ENCODE results near the gene FAM3A. TPM values are rescaled to one million over a fixed set of nuclear protein-coding genes. Genes with fewer than 3 reads are reported as not detected.
A peak's percentile ranks its signal among the peaks of the same experiment; 100 is the strongest.

FAM3A gene
- total RNA-seq, 1 experiment from 2014 or later, result 36.8 TPM

DNA sequence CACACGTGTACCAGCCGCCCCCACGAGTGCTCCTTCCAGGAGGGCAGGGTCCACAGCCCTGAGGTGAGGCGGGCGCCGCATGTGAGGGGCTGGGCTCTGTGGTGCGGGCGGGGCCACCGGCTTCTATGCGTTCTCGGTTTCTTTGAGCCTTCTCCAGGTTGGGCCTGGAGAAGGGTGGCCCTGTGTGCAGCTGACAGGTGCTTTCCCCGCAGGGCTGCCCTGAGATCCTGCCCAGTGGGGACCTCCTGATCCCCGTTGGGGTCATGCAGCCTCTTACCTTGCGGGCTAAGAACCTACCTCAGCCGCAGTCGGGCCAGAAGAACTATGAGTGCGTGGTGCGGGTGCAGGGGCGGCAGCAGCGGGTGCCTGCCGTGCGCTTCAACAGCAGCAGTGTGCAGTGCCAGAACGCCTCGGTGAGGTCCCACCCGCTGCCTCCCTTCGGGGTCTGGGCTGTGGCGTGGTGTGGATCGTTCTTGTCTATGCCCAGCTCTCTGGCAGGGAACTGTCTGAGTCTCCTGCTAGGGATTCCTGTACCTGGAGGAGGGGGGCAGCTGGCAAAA, 51.1 kb downstream of the FAM3A start:
- H3K27ac Mint-ChIP-seq (ENCODE audit: unreplicated experiment), result no peak overlapping the region
- TF ChIP-seq, protein P1, sequence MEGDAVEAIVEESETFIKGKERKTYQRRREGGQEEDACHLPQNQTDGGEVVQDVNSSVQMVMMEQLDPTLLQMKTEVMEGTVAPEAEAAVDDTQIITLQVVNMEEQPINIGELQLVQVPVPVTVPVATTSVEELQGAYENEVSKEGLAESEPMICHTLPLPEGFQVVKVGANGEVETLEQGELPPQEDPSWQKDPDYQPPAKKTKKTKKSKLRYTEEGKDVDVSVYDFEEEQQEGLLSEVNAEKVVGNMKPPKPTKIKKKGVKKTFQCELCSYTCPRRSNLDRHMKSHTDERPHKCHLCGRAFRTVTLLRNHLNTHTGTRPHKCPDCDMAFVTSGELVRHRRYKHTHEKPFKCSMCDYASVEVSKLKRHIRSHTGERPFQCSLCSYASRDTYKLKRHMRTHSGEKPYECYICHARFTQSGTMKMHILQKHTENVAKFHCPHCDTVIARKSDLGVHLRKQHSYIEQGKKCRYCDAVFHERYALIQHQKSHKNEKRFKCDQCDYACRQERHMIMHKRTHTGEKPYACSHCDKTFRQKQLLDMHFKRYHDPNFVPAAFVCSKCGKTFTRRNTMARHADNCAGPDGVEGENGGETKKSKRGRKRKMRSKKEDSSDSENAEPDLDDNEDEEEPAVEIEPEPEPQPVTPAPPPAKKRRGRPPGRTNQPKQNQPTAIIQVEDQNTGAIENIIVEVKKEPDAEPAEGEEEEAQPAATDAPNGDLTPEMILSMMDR (IDR thresholded peaks at IDR 0.05; ENCODE audit: unreplicated experiment), result no peak
- BruUV-seq (replicated peaks), result no TSS peak
- intact Hi-C loops (cut with micrococcal nuclease; ENCODE audit: unreplicated experiment), result no loop called here
- CTCF ChIA-PET, result no interaction called here
- H3K27me3 Mint-ChIP-seq (ENCODE audit: unreplicated experiment), result no peaks in the 10 kb centered on the region
- peaks cover 34% of the 10 kb centered on the region for H3K36me3 Mint-ChIP-seq (ENCODE audit: insufficient read depth, unreplicated experiment)
- peaks cover 9% of the 10 kb centered on the region for H3K4me1 Mint-ChIP-seq (ENCODE audit: low read depth, unreplicated experiment)
- no peak overlapping the region for H3K4me3 Mint-ChIP-seq (ENCODE audit: low read depth, unreplicated experiment)
- H3K9me3 Mint-ChIP-seq (ENCODE audit: low read depth, unreplicated experiment), result no peaks in the 10 kb centered on the region
- DNase-seq, result no peak

DNA sequence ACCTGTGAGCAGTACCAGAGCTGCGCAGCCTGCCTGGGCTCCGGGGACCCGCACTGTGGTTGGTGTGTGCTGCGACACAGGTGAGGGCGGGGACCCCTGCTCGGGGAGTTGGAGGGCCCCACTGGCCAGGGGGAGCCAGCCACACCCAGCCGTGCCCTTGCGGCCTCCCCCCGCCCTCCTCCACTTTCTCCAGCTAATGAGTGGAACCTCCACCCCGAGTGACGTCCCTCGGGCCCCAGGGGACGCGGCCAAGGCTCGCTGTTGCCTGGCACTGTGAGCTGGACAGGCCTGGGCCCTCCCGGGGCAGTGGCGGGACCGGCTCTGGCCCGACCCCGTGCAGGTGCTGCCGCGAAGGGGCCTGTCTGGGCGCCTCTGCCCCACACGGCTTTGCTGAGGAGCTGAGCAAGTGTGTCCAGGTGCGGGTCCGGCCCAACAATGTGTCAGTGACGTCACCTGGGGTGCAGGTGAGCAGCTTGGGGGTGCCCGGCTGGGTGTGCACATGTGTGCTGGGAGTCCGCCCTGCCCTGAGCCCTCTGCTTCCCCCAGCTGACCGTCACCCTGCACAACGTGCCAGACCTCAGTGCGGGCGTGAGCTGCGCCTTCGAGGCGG, 52.3 kb downstream of the FAM3A start:
- DNase-seq, result no peak
- no peak overlapping the region for H3K4me3 Mint-ChIP-seq (ENCODE audit: low read depth, unreplicated experiment)
- intact Hi-C loops (cut with micrococcal nuclease; ENCODE audit: unreplicated experiment), result no loop called here
- TF ChIP-seq, protein P1 (IDR thresholded peaks at IDR 0.05; ENCODE audit: unreplicated experiment), result no peak
- H3K4me1 Mint-ChIP-seq (ENCODE audit: low read depth, unreplicated experiment), result peaks cover 9% of the 10 kb centered on the region
- H3K36me3 Mint-ChIP-seq (ENCODE audit: insufficient read depth, unreplicated experiment), result peaks cover 43% of the 10 kb centered on the region
- H3K27me3 Mint-ChIP-seq (ENCODE audit: unreplicated experiment), result no peaks in the 10 kb centered on the region
- no peak overlapping the region for H3K27ac Mint-ChIP-seq (ENCODE audit: unreplicated experiment)
- no peaks in the 10 kb centered on the region for H3K9me3 Mint-ChIP-seq (ENCODE audit: low read depth, unreplicated experiment)
- CTCF ChIA-PET, result no interaction called here
- no TSS peak for BruUV-seq (replicated peaks)

DNA sequence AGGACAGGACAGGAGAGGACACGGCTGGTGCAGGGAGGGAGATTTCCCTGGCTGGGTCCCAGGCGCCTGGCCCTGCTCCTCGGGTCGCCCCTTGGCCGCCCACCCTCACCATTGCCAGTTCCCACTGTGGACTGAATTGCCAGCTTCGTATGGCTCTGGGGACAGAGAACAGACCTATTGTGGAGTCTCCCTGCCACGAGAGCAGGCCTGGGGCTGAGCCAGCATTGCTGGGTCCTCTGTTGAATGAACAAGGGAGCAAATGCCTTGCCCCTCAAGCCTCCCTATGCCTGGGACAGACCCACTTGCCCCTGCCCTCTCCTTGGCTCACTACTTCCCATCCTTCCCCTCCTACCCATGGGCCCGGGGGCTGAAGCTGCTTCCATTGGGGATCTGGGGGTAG, 53.6 kb downstream of the FAM3A start:
- Mint-ChIP-seq H3K4me3 (ENCODE audit: low read depth, unreplicated experiment) (no peak overlapping the region), H3K27me3 (ENCODE audit: unreplicated experiment) (no peaks in the 10 kb centered on the region), H3K27ac (ENCODE audit: unreplicated experiment) (no peak overlapping the region), H3K9me3 (ENCODE audit: low read depth, unreplicated experiment) (no peaks in the 10 kb centered on the region), H3K4me1 (ENCODE audit: low read depth, unreplicated experiment) (peaks cover 13% of the 10 kb centered on the region), H3K36me3 (ENCODE audit: insufficient read depth, unreplicated experiment) (peaks cover 49% of the 10 kb centered on the region)
- TF ChIP-seq, protein P1 (IDR thresholded peaks at IDR 0.05; ENCODE audit: unreplicated experiment), result no peak
- intact Hi-C loops (cut with micrococcal nuclease; ENCODE audit: unreplicated experiment), result no loop called here
- no TSS peak for BruUV-seq (replicated peaks)
- CTCF ChIA-PET, result no interaction called here
- no peak for DNase-seq

DNA sequence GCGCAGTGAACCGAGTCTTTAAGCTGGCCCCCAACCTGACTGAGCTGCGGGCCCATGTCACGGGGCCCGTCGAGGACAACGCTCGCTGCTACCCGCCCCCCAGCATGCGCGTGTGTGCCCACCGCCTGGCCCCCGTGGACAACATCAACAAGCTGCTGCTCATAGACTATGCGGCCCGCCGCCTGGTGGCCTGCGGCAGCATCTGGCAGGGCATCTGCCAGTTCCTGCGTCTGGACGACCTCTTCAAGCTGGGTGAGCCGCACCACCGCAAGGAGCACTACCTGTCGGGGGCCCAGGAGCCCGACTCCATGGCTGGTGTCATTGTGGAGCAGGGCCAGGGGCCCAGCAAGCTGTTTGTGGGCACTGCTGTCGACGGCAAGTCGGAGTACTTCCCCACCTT, 55.7 kb downstream of the FAM3A start:
- BruUV-seq (replicated peaks), result no TSS peak
- Mint-ChIP-seq H3K27ac (ENCODE audit: unreplicated experiment) (no peak overlapping the region), H3K4me1 (ENCODE audit: low read depth, unreplicated experiment) (peaks cover 17% of the 10 kb centered on the region), H3K27me3 (ENCODE audit: unreplicated experiment) (no peaks in the 10 kb centered on the region), H3K4me3 (ENCODE audit: low read depth, unreplicated experiment) (peak overlapping the region; percentile 67), H3K9me3 (ENCODE audit: low read depth, unreplicated experiment) (no peaks in the 10 kb centered on the region), H3K36me3 (ENCODE audit: insufficient read depth, unreplicated experiment) (peaks cover 45% of the 10 kb centered on the region)
- TF ChIP-seq, protein P1 (IDR thresholded peaks at IDR 0.05; ENCODE audit: unreplicated experiment), result no peak
- DNase-seq, result no peak
- CTCF ChIA-PET, result no interaction called here
- intact Hi-C loops (cut with micrococcal nuclease; ENCODE audit: unreplicated experiment), result no loop called here
